ENCODE results near the gene COPZ2. TPM values are rescaled to one million over a fixed set of nuclear protein-coding genes. Genes with fewer than 3 reads are reported as not detected.

Gene COPZ2
- total and polyA plus RNA-seq, 9 of the 15 experiments (the other 6 are each of a cell fraction or from before 2014, with no cell fraction given), result 0.22 to 0.49 TPM; not detected in 7

DNA sequence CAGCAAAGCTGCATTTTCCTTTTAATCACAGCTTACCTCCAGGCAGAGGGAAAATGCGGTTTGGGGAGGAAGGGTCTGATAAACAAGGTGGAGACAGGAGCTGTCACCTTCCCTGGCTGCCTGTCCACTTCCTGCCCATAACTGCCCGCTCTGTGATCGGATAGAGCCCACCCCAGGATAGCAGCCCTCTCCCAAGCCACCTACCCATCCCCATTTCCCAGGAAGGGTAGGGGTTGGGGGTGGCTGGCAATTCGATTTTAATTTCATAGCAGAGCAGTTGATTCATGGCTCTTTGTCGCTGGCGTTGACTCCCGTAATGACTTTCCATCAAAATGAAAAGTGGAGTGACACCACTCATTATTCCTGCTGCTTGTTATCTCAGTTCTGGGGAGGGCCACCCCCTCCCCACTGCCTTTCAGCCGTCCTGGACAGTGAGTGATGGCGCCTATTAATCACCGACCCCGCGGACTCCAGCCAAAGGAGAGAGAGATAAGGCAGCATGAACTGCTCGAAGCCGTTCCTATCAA is 55.4 kb downstream of the COPZ2 start (continued):
- TF ChIP-seq, protein P1, sequence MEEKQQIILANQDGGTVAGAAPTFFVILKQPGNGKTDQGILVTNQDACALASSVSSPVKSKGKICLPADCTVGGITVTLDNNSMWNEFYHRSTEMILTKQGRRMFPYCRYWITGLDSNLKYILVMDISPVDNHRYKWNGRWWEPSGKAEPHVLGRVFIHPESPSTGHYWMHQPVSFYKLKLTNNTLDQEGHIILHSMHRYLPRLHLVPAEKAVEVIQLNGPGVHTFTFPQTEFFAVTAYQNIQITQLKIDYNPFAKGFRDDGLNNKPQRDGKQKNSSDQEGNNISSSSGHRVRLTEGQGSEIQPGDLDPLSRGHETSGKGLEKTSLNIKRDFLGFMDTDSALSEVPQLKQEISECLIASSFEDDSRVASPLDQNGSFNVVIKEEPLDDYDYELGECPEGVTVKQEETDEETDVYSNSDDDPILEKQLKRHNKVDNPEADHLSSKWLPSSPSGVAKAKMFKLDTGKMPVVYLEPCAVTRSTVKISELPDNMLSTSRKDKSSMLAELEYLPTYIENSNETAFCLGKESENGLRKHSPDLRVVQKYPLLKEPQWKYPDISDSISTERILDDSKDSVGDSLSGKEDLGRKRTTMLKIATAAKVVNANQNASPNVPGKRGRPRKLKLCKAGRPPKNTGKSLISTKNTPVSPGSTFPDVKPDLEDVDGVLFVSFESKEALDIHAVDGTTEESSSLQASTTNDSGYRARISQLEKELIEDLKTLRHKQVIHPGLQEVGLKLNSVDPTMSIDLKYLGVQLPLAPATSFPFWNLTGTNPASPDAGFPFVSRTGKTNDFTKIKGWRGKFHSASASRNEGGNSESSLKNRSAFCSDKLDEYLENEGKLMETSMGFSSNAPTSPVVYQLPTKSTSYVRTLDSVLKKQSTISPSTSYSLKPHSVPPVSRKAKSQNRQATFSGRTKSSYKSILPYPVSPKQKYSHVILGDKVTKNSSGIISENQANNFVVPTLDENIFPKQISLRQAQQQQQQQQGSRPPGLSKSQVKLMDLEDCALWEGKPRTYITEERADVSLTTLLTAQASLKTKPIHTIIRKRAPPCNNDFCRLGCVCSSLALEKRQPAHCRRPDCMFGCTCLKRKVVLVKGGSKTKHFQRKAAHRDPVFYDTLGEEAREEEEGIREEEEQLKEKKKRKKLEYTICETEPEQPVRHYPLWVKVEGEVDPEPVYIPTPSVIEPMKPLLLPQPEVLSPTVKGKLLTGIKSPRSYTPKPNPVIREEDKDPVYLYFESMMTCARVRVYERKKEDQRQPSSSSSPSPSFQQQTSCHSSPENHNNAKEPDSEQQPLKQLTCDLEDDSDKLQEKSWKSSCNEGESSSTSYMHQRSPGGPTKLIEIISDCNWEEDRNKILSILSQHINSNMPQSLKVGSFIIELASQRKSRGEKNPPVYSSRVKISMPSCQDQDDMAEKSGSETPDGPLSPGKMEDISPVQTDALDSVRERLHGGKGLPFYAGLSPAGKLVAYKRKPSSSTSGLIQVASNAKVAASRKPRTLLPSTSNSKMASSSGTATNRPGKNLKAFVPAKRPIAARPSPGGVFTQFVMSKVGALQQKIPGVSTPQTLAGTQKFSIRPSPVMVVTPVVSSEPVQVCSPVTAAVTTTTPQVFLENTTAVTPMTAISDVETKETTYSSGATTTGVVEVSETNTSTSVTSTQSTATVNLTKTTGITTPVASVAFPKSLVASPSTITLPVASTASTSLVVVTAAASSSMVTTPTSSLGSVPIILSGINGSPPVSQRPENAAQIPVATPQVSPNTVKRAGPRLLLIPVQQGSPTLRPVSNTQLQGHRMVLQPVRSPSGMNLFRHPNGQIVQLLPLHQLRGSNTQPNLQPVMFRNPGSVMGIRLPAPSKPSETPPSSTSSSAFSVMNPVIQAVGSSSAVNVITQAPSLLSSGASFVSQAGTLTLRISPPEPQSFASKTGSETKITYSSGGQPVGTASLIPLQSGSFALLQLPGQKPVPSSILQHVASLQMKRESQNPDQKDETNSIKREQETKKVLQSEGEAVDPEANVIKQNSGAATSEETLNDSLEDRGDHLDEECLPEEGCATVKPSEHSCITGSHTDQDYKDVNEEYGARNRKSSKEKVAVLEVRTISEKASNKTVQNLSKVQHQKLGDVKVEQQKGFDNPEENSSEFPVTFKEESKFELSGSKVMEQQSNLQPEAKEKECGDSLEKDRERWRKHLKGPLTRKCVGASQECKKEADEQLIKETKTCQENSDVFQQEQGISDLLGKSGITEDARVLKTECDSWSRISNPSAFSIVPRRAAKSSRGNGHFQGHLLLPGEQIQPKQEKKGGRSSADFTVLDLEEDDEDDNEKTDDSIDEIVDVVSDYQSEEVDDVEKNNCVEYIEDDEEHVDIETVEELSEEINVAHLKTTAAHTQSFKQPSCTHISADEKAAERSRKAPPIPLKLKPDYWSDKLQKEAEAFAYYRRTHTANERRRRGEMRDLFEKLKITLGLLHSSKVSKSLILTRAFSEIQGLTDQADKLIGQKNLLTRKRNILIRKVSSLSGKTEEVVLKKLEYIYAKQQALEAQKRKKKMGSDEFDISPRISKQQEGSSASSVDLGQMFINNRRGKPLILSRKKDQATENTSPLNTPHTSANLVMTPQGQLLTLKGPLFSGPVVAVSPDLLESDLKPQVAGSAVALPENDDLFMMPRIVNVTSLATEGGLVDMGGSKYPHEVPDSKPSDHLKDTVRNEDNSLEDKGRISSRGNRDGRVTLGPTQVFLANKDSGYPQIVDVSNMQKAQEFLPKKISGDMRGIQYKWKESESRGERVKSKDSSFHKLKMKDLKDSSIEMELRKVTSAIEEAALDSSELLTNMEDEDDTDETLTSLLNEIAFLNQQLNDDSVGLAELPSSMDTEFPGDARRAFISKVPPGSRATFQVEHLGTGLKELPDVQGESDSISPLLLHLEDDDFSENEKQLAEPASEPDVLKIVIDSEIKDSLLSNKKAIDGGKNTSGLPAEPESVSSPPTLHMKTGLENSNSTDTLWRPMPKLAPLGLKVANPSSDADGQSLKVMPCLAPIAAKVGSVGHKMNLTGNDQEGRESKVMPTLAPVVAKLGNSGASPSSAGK (IDR thresholded peaks at IDR 0.05), result peak; percentile 29
- TF ChIP-seq, protein P2, sequence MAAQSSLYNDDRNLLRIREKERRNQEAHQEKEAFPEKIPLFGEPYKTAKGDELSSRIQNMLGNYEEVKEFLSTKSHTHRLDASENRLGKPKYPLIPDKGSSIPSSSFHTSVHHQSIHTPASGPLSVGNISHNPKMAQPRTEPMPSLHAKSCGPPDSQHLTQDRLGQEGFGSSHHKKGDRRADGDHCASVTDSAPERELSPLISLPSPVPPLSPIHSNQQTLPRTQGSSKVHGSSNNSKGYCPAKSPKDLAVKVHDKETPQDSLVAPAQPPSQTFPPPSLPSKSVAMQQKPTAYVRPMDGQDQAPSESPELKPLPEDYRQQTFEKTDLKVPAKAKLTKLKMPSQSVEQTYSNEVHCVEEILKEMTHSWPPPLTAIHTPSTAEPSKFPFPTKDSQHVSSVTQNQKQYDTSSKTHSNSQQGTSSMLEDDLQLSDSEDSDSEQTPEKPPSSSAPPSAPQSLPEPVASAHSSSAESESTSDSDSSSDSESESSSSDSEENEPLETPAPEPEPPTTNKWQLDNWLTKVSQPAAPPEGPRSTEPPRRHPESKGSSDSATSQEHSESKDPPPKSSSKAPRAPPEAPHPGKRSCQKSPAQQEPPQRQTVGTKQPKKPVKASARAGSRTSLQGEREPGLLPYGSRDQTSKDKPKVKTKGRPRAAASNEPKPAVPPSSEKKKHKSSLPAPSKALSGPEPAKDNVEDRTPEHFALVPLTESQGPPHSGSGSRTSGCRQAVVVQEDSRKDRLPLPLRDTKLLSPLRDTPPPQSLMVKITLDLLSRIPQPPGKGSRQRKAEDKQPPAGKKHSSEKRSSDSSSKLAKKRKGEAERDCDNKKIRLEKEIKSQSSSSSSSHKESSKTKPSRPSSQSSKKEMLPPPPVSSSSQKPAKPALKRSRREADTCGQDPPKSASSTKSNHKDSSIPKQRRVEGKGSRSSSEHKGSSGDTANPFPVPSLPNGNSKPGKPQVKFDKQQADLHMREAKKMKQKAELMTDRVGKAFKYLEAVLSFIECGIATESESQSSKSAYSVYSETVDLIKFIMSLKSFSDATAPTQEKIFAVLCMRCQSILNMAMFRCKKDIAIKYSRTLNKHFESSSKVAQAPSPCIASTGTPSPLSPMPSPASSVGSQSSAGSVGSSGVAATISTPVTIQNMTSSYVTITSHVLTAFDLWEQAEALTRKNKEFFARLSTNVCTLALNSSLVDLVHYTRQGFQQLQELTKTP (IDR thresholded peaks at IDR 0.05; ENCODE audit: low read depth in 1 of 2, partially characterized antibody in 2 of 2), result no peak
- TF ChIP-seq, protein P3, sequence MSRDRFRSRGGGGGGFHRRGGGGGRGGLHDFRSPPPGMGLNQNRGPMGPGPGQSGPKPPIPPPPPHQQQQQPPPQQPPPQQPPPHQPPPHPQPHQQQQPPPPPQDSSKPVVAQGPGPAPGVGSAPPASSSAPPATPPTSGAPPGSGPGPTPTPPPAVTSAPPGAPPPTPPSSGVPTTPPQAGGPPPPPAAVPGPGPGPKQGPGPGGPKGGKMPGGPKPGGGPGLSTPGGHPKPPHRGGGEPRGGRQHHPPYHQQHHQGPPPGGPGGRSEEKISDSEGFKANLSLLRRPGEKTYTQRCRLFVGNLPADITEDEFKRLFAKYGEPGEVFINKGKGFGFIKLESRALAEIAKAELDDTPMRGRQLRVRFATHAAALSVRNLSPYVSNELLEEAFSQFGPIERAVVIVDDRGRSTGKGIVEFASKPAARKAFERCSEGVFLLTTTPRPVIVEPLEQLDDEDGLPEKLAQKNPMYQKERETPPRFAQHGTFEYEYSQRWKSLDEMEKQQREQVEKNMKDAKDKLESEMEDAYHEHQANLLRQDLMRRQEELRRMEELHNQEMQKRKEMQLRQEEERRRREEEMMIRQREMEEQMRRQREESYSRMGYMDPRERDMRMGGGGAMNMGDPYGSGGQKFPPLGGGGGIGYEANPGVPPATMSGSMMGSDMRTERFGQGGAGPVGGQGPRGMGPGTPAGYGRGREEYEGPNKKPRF (IDR thresholded peaks at IDR 0.05; ENCODE audit: low read depth, low read length), result no peak
- TF ChIP-seq CXXC5 (CRISPR knock-in tag; IDR thresholded peaks at IDR 0.05) (peak; percentile 72), ETV1 (tag; conservative IDR thresholded peaks at IDR 0.05; ENCODE audit: low read depth) (peak; percentile 58; the same call in 1 of the 2 replicates), ZNF707 (CRISPR knock-in tag; conservative IDR thresholded peaks at IDR 0.05) (no peak), SMC3 (conservative IDR thresholded peaks at IDR 0.05; ENCODE audit: insufficient read depth, low read depth, low read length) (no peak), FOXA1 (IDR thresholded peaks at IDR 0.05; ENCODE audit: borderline replicate concordance) (no peak), NFE2 (IDR thresholded peaks at IDR 0.05; ENCODE audit: low read depth) (no peak), ETV5 (CRISPR knock-in tag; IDR thresholded peaks at IDR 0.05; ENCODE audit: low read depth) (peak; percentile 84; the same call in 1 of the 2 replicates)

Data from K562 (cell line).